ENCODE data around the gene COA8.
"Not testable (repeated sequence)": the region's sequence is repeated elsewhere in the genome, so short reads cannot be mapped to it uniquely, and the experiment has no call there.

Gene COA8

DNA sequence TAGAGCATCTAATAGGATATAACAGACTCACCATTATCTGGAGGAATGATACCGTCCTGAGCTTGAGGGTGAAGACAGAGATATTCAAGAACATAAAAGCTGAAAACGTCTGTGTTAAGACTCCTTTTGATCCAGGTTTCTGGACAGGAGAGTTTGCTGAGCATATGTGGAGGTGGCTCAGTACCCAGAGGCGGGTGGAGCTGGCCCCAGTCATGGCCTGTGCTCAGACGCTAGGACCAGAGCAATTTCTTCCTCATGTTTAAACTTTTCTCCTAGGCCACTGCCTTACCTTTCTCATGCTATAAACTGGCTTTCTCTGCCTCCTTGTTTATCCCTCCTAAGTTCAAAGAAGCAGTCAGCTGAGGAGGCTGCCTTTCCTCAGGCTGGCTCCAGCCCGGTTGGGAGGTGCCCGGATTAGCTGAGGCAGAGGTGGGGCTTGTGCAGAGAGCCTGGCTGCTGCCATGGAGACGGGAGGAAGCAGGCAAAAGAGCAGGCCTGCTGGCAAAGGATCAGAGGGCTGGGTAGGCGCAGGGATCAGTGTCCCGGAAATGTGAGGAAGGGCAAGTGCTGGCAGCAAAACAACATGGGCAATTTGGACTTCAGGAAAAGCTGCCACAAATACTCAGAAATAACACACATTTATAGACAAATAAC, 13.7 kb downstream of the COA8 start:
- DNase-seq = no peak

DNA sequence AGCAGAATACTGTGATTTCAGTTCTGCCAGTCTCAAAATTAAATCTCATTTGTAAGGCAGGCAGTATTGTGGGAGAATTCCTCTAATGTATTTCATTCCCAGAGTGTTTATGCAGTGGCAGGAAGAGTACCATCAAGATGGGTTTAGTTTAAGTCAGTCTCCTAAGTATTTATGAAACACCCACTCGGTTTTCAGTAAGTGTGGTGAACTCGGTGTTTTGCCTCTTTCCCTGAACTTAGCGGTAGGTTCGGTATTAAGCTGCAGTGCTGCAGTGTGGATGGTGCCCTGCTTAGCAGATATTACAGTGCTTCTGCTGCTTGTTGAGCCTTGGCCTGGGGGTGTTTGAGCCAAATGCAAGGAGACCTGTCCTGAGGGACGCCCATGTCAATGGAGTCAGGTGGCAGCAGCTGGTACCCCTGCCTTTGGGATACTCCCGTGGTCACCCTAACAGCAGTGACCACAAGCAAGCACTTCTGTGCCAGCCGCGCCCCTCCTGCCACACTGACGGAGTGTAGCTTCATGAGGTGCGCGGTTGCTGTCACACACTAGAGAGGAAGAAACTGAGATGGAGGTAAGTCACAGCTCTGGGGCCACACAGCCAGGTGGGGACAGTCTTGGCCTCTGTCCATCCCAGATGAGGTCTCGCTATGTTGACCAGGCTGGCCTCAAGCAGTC, 15.8 kb downstream of the COA8 start:
- no peak for DNase-seq

DNA sequence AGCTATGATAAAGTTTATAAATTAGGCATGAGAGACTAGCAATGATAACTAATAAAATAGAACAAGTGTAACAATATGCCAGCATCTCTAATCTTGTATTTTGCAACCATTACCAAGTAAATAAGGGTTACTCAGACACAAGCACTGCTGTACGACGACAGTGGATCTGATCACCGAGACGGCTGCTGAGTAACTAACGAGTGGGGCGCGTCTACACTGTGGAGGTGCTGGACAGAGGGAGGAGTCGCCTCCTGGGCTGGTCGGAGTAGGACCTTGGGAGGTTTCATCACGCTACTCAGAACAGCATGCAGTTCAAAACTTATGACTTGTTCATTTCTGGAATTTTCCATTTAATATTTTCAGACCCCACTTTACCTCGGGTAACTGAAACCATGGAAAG, 18.4 kb downstream of the COA8 start:
- DNase-seq = no peak

DNA sequence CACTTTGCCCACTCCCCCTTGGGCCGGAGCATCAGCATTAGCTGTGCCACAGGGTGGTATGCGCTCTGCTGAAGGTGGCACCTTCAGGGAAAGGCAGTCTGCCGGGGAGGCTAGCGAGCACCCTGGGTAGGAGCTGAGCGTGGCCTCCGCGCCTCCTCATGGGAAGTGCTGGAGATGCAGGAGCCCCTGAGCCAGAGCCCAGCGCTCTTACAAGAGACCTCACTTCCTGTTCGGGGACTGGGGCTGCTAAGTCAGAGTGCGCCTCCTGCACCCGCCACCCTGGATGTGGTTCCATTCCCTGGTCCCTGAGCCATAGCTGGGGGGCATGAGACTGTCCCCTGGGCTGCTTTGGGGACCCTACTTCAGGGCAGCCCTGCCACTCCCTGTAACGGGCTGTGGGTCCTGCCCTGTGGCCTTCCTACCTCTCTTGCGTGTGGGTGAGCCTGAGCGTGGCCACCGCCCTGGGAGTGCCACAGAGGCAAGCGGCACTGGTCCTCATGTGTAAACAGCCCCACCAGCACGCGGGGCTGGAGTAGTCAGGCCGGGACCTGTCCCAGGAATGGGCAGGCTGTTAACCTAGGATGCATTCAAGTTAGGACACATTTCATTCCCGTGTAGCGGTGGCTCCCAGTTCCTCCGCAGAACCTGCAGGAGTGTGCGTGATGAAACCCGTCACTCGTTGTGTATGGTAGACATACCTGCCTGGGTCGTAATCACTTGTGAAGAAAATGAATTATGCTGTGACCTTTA, 19.4 kb downstream of the COA8 start:
- DNase-seq = no peak

DNA sequence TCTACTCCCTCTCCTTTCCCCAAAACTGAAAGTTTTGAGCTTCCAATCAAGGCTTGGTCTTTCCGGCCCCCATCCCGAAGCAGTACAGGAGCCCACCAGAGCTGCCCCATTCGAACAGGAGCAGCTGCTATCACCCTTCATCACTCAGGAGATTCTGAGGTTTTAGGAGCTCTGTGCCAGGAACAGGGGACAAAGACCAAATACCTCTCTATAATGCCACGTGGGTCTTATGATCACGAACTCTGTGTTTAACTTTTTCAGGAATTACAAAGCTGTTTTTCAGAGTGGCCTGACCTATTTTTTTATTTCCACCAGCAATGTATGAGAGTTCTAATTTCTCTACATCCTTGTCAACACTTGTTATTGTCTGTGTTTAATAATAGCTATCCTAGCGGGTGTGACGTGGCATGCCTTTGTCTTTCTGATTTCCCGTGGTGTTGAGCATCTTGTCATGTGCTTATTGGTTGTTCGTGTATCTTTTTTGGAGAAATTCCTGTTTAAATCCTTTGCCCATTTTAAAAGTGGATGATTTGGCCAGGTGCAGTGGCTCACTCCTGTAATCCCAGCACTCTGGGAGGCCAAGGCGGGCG, 21.7 kb downstream of the COA8 start:
- no peak for DNase-seq

DNA sequence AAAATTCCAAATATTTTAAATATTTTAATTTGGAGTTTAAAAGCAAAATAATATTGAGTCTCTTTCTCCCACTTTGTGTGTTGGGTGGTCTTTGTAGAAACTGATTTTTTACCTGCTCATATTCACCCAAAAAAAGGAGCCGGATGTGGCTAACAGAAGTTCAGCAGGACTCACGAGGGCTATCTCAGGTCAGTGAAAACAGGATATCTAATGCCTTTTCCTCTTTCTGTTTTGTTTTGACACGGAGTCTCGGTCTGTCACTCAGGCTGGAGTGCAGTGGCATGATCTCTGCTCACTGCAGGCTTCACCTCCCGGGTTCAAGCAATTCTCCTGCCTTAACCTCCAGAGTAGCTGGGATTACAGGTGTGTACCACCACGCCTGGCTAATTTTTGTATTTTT, 30.8 kb downstream of the COA8 start:
- DNase-seq = no peak

DNA sequence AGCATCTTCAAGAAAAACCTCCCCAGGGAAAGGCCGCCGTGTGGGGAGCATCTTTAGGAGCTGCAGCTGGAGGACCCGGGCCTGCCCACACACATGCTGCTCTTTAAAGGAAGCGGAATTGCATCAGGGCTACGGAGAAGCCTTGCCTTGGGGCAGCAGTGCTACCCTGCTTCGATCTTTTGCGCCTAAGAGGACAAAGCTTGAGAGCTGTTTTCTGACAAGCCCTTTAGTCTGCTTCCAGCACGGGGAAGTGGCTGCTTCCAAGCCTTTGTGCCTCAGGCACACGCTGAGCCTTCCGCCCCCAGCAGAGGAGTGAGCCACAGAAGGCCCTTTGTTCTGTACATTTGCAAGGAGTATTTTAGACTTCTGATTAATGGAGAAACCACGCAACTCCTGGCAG, 31.5 kb downstream of the COA8 start:
- DNase-seq = no peak

DNA sequence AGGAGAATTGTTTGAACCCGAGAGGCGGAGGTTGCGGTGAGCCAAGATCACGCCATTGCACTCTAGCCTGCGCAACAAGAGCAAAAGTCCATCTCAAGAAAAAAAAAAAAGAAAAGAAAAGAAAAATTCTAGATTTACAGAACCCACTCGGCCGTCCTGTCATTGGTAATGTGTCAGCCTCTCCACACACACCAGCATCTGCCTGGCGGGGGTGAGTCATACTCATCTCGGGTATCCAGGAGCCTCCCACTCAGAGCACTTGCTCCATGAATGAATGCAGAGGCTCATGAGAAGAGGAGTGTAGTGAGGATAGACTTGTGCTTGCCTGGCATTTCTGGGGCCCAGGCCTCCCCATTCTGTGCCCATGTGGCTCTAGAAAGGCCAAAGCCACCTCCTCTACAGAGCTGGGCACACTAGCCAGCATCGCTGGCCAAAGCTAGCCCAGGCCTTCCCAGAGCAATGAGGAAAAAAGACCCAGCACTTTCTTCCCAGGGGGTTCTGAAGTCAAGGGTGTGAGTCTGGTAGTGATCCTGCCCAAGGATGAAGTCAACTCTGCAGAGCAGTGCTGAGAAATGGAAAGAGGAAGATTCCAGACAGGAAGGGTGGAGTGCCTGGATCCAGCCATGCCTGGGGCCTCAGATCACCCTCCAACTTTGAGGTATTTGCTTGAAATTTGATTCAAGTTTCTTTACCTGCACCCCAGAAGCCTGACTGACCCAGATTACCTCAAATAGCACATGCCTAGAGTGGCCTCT, 35.0 kb downstream of the COA8 start:
- no peak for DNase-seq

DNA sequence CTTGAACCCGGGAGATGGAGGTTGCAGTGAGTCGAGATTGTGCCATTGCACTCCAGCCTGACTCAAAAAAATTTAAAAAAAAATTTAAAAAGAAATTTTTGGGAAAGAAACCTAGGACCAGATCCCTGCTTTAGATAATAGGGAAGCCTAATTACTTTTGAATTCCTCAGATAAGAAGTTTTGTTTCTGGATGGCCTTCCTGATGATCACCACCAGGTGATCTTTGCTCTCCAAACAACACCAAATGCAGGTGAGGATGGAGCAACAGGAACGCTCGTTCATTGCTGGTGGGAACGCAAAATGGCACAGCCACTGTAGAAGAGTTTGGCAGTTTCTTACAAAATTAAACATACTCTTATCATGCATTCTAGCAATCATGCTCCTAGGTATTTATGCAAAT, 37.7 kb downstream of the COA8 start:
- no peak for DNase-seq

DNA sequence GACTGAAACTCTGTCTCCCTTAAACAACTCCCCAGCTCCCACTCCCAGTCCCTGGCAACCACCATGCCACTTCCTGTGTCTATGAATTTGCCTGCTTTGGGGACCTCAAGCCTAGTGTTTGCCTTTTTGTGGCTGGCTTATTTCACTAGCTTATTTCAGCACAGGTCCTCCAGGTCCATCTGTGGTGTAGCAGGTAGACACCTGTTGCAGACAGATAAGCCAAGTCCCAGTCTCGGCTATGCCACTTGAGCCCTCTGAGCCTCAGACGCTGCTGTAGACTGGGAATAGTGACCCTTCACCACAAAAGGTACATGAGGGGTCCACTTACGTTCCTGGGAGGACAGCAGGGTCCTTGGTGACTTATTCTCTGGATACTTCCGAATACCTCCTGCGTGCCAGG, 41.9 kb downstream of the COA8 start:
- DNase-seq = no peak

DNA sequence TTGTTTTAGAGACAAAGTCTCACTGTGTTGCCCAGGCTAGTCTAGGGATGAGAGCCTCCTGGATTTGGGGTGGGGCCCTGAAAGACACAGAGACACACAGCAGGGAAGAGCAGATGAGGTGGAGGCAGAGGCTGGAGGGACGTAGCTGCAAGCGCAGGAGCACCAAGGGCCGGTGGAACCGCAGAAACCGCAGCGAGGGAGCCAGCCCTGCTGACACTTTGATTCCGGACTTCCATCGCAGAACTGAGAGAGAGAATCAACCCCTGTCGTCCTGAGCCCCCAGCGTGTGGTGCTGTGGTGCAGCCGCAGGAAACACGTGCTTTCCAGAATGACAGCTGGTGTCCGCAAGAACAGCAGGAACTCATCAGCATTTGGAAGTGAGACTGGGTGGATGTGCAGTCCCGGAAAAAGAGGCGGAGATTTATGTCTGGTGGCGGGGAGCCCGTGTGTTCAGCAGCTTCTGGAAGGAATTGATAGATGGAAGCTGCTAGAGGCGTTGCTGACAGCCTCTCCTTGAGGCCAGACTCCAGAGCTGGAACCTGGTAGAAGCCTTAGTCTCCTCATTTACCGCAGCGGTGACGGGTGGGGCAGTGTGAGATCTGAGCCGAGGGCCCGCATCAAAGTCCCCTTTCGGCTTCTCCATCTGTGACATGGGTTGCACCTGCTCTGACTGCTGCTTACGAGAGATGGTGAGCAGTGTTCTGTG, 44.4 kb downstream of the COA8 start:
- peak; percentile 71 for DNase-seq

DNA sequence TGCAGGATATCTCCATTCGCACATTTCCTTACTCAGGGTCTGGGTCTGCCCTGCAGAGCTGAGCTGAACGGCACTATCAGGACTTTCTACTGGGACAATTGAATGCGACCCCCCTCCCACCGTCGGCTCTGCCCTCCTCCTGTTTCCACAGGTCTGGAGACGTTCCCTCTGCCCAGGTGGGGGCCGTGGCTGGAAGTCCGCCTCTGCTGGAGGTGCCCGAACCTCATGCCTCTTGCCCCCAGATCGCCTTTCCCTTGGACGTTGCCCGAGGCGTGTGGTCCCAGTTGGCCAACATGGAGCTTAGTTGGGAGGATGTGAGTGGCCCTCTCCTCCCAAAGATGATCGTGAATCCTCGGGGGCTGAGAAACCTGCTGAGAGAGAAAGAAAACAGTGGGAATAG, 45.1 kb downstream of the COA8 start:
- DNase-seq = no peak

DNA sequence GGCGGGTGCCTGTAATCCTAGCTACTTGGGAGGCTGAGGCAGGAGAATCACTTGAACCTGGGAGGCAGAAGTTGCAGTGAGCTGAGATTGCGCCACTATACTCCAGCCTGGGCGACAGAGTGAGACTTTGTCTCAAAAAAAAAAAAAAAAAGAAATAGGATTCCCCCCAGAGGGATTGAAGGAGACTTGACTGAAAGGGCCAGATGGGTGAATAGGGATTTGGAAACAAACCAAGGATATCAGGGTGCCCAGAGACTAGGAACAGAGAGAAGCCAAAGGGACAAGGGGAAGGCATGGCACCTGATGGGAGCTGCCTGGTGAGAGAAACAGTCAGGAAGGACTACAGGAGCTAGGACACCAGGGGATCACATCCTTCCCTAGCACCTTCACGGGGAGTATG, 46.3 kb downstream of the COA8 start:
- not testable (repeated sequence) for DNase-seq

DNA sequence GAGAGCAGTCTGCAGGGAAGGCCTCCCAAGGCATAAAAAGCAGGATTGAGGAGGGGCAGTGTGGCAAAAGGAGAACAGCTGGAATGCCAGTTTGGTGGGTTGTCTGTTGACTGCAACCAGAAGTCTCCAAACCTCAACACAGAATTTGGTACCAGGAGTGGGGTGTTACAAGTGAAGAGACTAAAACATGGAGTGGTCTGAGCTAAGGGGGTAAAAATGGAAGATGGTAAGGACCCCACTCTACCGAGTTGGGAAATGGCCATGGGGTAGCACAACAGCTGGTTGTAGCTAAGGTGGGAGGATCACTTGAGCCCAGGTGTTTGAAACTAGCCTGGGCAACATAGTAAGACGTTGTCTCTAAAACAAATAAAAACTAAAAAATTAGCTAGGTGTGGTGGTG, 48.5 kb downstream of the COA8 start:
- DNase-seq = no peak

DNA sequence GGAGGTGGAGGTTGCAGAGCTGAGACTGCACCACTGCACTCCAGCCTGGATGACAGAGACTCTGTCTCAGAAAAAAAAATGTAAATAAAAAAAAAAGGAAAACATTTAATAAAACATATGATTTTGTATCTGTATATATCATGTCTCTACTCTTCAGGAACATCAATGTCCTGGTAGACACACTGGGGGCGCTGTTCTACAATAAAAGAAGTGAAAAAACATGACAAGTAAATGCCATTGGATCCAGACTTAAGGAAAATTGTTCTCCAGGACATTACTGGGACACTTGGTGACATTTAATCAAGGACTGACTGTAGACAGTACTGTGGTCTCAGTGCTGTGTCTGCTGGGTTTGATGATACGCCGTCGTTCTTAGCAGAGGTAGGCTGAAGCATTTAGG, 50.8 kb downstream of the COA8 start:
- no peak for DNase-seq

DNA sequence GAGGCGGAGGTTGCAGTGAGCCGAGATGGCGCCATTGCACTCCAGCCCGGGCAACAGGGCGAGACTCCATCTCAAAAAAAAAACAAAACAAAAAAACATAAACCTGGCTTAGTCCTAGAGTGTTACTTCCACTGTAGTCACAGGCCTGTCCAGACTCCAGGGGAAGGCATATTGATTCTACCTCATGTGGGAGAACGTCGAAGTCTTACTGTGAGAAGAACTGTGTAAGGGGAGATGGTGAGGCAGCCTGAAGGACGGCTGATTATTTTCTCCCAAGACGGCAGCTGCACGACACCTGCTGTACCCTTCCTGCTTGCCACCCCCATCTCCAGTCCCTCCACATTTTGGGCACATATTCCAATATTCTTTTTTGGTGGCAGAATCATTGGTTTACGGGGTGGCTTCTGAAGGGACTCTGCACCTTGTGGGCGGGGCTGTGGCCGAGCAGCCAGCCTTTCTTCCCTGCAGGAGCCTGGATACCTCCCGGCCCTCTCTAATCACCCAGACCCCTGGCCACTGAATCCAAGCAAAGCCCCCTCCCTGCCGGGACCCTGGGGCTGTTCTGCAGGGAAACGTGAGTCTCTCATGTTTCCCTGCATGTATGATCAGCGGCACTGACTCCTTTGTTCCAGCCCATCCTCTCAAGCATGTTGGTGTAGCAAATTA, 54.0 kb downstream of the COA8 start:
- no peak for DNase-seq

DNA sequence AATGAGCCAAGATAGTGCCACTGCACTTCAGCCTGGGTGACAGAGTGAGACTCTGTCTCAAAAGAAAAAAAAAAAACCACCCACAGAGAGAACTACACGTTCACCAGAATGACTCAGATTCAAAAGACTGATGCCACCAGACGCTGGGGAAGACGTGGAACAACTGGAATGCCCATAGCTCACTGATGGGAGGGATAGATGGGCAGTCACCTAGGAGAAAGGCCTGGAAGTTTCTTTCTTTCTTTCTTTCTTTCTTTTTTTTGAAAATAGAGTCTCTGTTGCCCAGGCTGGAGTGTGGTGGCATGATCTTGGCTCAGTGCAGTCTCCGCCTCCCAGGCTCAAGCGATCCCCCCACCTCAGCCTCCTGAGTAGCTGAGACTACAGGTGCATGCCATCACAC, 56.3 kb downstream of the COA8 start:
- DNase-seq = no peak

DNA sequence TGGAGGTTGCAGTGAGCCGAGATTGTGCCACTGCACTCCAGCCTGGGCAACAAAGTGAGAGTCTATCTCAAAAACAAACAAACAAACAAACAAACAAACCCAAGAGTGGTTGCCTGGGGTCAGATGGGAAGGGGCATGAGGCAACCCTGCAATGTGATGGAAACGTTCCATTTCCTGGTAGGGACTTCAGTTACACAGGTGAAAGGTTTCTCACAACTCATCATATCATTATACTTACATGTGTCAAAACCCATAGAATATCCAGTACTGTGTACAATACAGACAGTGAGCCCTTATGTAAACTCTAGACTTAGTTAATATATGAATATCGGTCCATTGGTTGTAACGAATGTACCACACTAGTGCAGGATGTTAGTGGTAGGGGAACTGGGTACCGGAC, 59.1 kb downstream of the COA8 start:
- no peak for DNase-seq

DNA sequence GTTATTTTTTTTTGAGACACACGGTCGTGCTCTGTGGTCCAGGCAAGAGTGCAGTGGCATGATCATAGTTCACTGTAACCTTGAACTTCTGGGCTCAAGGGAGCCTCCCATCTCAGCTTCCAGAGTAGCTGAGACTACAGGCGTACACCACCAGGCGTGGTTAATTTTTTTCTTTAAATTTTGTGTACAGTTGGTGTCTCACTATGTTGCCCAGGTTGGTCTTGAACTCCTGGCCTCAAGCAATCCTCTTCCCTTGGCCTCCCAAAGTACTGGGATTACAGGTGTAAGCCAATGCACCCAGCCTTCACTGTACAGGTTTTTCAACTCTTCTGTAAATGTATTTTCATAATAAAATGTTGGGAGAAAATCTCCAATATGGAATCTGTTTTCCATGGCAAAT, 60.5 kb downstream of the COA8 start:
- DNase-seq = no peak

DNA sequence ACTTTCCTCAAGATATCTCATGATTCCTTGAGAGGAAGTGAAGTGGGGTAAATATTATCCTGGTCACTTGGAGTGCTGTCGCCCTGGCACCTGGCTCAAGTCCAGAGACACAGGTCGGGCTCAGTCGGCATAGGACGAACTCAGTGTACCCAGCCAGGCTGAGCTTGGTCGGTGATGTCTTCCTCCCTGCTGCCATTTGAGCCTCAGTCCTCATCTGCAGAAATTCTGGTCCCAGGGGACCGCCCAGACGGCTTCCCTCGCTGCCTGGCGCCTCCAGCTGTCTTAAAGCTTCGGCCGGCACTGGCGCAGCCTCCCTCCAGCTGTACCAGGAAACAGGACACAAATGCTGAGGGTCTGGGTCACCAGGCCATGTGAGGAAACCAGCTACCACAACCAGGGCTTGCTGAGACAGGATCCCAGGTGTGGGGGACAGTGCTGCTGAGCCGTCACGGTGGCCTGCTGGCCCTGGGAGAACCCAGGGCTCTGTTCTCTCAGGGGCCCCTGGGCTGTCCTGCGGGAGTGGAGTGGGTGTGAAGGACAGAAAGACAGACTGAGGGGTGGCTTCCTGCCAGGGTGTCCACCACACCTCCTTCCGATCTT, 61.2 kb downstream of the COA8 start:
- DNase-seq = no peak

DNA sequence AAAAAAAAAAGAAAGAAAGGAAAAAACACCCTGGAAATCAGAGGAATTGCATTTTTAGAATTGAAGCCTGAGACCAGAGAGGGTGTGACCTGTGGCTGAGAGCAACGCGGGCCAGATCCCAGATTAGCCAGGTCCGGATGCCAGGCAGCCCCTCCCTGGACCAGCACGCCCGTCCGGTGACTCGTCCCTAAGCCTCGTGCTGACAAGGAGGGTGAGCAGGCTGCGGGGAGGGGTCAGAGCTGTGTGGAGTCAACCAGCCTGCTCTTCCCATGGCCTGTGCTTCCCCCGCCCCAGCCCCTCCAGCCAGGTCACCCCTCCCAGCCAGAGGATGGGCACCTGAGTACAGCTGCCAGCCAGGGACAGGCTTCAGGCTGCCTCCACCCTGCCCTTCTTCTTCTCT, 62.1 kb downstream of the COA8 start:
- DNase-seq = no peak
